IMR-90 (cell line): ENCODE results near the gene CTTN.

Experiments
- BHLHE40 ChIP-seq: fragments of 150-350 bp; IDR thresholded peaks from 2 replicates; pipeline ENCODE4 v1.6.1; 2016; ENCODE audit warnings: mild to moderate bottlenecking, low read depth, low read length
- CHD1 ChIP-seq: IDR thresholded peaks from 2 replicates; pipeline ENCODE4 v1.6.1; 2012; ENCODE audit warnings: low read depth, low read length, improper control_type of control experiment
- CTCF ChIP-seq: conservative IDR thresholded peaks from 2 replicates; pipeline ENCODE4 v1.5.1; 2012; ENCODE audit warnings: mild to moderate bottlenecking, low read depth, low read length, improper control_type of control experiment
- MAFK ChIP-seq: IDR thresholded peaks from 2 replicates; pipeline ENCODE4 v1.6.1; 2012; ENCODE audit warnings: low read depth, low read length, improper control_type of control experiment
- NFE2L2 ChIP-seq: fragments of 150-350 bp; IDR thresholded peaks from 2 replicates; pipeline ENCODE4 v1.6.1; 2016; ENCODE audit warnings: low read depth, mild to moderate bottlenecking, low read length
- POLR2A ChIP-seq: IDR thresholded peaks from 2 replicates; pipeline ENCODE4 v1.6.1; 2012; ENCODE audit warnings: mild to moderate bottlenecking, low read depth, low read length
- RFX5 ChIP-seq: IDR thresholded peaks from 2 replicates; pipeline ENCODE4 v1.8.0; 2012; ENCODE audit warnings: low read depth, mild to moderate bottlenecking, low read length, moderate library complexity

GRCh38 chr11:70359451-70360205 lies 38.7 kb upstream of the CTTN start:
- no peak for TF ChIP-seq POLR2A
- TF ChIP-seq CTCF: no peak
- TF ChIP-seq BHLHE40: no peak
- no peak for TF ChIP-seq CHD1
- no peak for TF ChIP-seq MAFK
- TF ChIP-seq RFX5: no peak
- TF ChIP-seq NFE2L2: no peak
